HG03159 (cell line): ENCODE measurements around the gene RAG2.
"Not testable (repeated sequence)": the region's sequence is repeated elsewhere in the genome, so short reads cannot be mapped to it uniquely, and the experiment has no call there.

Source experiments
- ATAC-seq: cut with Tn5 transposase; IDR thresholded peaks from one replicate; pipeline ENCODE4 v1.9.1; 2021; ENCODE audit warnings: mild to moderate bottlenecking, moderate library complexity; ENCODE audit not compliant: unreplicated experiment

Gene RAG2

GRCh38 chr11:36557390-36557789, 40.6 kb downstream of the RAG2 start:
- ATAC-seq = not testable (repeated sequence)

- no peak for ATAC-seq
Measured at GRCh38 chr11:36550385-36551115, 47.5 kb downstream of the RAG2 start.
